IMR-90 (cell line): ENCODE data around the gene ERCC6. TPM values are rescaled to one million over a fixed set of nuclear protein-coding genes. Genes with fewer than 3 reads are reported as not detected.
A peak's percentile ranks its signal among the peaks of the same experiment; 100 is the strongest.

Experiments
- ATAC-seq: fragments of 200-7000 bp; cut with Tn5 transposase; 2 replicates; pipeline ENCODE4 v1.9.1; 2020; ENCODE audit warnings: low read depth, mild to moderate bottlenecking, moderate library complexity
- BruUV-seq: library from RNA; stranded (reverse); fragments of 400-500 nt; replicated peaks from 2 replicates; lab custom pipeline; 2021; lab: Mats Ljungman, UMichigan
- CTCF ChIA-PET: fragments of 300-600 bp; formaldehyde crosslinking; extraction: SDS; loops from one replicate; lab custom pipeline; 2021; ENCODE audit warnings: antibody characterized with exemption; lab: Yijun Ruan, JAX
- POLR2A ChIA-PET: fragments of 300-600 bp; sonication (Branson Sonifier 250); formaldehyde crosslinking; loops from one replicate; lab custom pipeline; 2022; ENCODE audit warnings: antibody characterized with exemption; ENCODE audit not compliant: unreplicated experiment; lab: Charles Lee
- DNase-seq: peaks from one replicate; pipeline ENCODE4 v3.0.0; 2013
- H2AFZ ChIP-seq: replicated peaks from 2 replicates; pipeline ENCODE3; 2013; ENCODE audit warnings: low read length, mild to moderate bottlenecking; ENCODE audit not compliant: poor library complexity
- H2AK5ac ChIP-seq: 2 replicates; pipeline ENCODE4 v1.6.1; 2013; ENCODE audit warnings: low read depth, low read length, inconsistent platforms
- H2AK9ac ChIP-seq: replicated peaks from 2 replicates; pipeline ENCODE3; 2013; ENCODE audit warnings: mild to moderate bottlenecking, low read depth, low read length, moderate library complexity; ENCODE audit not compliant: poor library complexity
- H2BK120ac ChIP-seq: 2 replicates; pipeline ENCODE4 v1.6.1; 2013; ENCODE audit warnings: low read depth, low read length, inconsistent platforms
- H2BK15ac ChIP-seq: 3 replicates; pipeline ENCODE4 v1.6.1; 2013; ENCODE audit warnings: low read depth, low read length, inconsistent platforms
- H2BK20ac ChIP-seq: 2 replicates; pipeline ENCODE4 v1.6.1; 2013; ENCODE audit warnings: low read depth, mild to moderate bottlenecking, inconsistent platforms, low read length, moderate library complexity
- H2BK5ac ChIP-seq: 2 replicates; pipeline ENCODE4 v1.6.1; 2013; ENCODE audit warnings: mild to moderate bottlenecking, low read depth, low read length, inconsistent platforms; ENCODE audit not compliant: poor library complexity, severe bottlenecking
- H3K14ac ChIP-seq: replicated peaks from 2 replicates; pipeline ENCODE4 v1.6.1; 2013; ENCODE audit warnings: low read depth, low read length, inconsistent platforms
- H3K18ac ChIP-seq: 2 replicates; pipeline ENCODE4 v1.6.1; 2013; ENCODE audit warnings: low read depth, low read length, control low read depth
- H3K23ac ChIP-seq: 2 replicates; pipeline ENCODE4 v1.6.1; 2013; ENCODE audit warnings: low read depth, low read length, inconsistent platforms
- H3K27ac ChIP-seq: 2 replicates; pipeline ENCODE4 v1.5.1; 2013; ENCODE audit warnings: mild to moderate bottlenecking, control low read depth, low read length; ENCODE audit not compliant: insufficient read depth
- H3K27me3 ChIP-seq: 2 replicates; pipeline ENCODE4 v1.6.1; 2013; ENCODE audit warnings: low read length; ENCODE audit not compliant: control insufficient read depth, insufficient read depth
- H3K36me3 ChIP-seq: 2 replicates; pipeline ENCODE4 v1.6.1; 2013; ENCODE audit warnings: low read length, mixed read lengths; ENCODE audit not compliant: control insufficient read depth, insufficient read depth
- H3K4ac ChIP-seq: 2 replicates; pipeline ENCODE4 v1.6.1; 2013; ENCODE audit warnings: low read depth, low read length, inconsistent platforms
- H3K4me1 ChIP-seq: 2 replicates; pipeline ENCODE4 v1.6.1; 2013; ENCODE audit warnings: low read length, mixed read lengths; ENCODE audit not compliant: control insufficient read depth, insufficient read depth
- H3K4me2 ChIP-seq: 2 replicates; pipeline ENCODE4 v1.6.1; 2013; ENCODE audit warnings: low read depth, mild to moderate bottlenecking, control low read depth, low read length, moderate library complexity
- H3K4me3 ChIP-seq: 2 replicates; pipeline ENCODE4 v1.5.1; 2013; ENCODE audit warnings: low read depth, mild to moderate bottlenecking, control low read depth, low read length, moderate library complexity; ENCODE audit not compliant: insufficient read depth
- H3K56ac ChIP-seq: 2 replicates; pipeline ENCODE4 v1.6.1; 2013; ENCODE audit warnings: low read length, inconsistent platforms; ENCODE audit not compliant: insufficient read depth; ENCODE audit errors: extremely low read depth
- H3K79me1 ChIP-seq, 2 experiments: 2 replicates each; pipeline ENCODE4 v1.6.1; 2013; ENCODE audit warnings: low read length in 2 of 2, inconsistent platforms in 1 of 2, low read depth in 1 of 2
- H3K9ac ChIP-seq: 2 replicates; pipeline ENCODE4 v1.6.1; 2013; ENCODE audit warnings: low read depth, low read length, control low read depth
- H3K9me1 ChIP-seq: 2 replicates; pipeline ENCODE4 v1.6.1; 2013; ENCODE audit warnings: low read length, inconsistent platforms; ENCODE audit not compliant: insufficient read depth
- H3K9me3 ChIP-seq: 2 replicates; pipeline ENCODE4 v1.6.1; 2013; ENCODE audit warnings: low read length; ENCODE audit not compliant: control insufficient read depth, insufficient read depth
- H4K20me1 ChIP-seq: 2 replicates; pipeline ENCODE4 v1.6.1; 2013; ENCODE audit warnings: low read length, inconsistent platforms; ENCODE audit not compliant: insufficient read depth
- H4K5ac ChIP-seq: 2 replicates; pipeline ENCODE4 v1.6.1; 2013; ENCODE audit warnings: mild to moderate bottlenecking, low read depth, low read length, control low read depth
- H4K8ac ChIP-seq, 2 experiments: 2 replicates each; pipeline ENCODE4 v1.6.1; 2013; ENCODE audit warnings: low read depth in 2 of 2, low read length in 2 of 2, control low read depth in 1 of 2, inconsistent platforms in 1 of 2
- H4K91ac ChIP-seq: 2 replicates; pipeline ENCODE4 v1.6.1; 2013; ENCODE audit warnings: low read depth, low read length, inconsistent platforms; ENCODE audit not compliant: insufficient read depth
- BHLHE40 ChIP-seq: fragments of 150-350 bp; IDR thresholded peaks from 2 replicates; pipeline ENCODE4 v1.6.1; 2016; ENCODE audit warnings: mild to moderate bottlenecking, low read depth, low read length
- CEBPB ChIP-seq: IDR thresholded peaks from 2 replicates; pipeline ENCODE4 v1.6.1; 2012; ENCODE audit warnings: low read depth, low read length, improper control_type of control experiment
- CHD1 ChIP-seq: IDR thresholded peaks from 2 replicates; pipeline ENCODE4 v1.6.1; 2012; ENCODE audit warnings: low read depth, low read length, improper control_type of control experiment
- ELK1 ChIP-seq: fragments of 150-350 bp; IDR thresholded peaks from 2 replicates; pipeline ENCODE4 v1.6.1; 2016; ENCODE audit warnings: low read depth, mild to moderate bottlenecking, low read length, moderate library complexity, borderline replicate concordance
- FOS ChIP-seq: fragments of 150-350 bp; IDR thresholded peaks from 2 replicates; pipeline ENCODE4 v1.6.1; 2016; ENCODE audit warnings: low read depth, low read length
- MAFK ChIP-seq: IDR thresholded peaks from 2 replicates; pipeline ENCODE4 v1.6.1; 2012; ENCODE audit warnings: low read depth, low read length, improper control_type of control experiment
- MAZ ChIP-seq: IDR thresholded peaks from 2 replicates; pipeline ENCODE4 v1.6.1; 2012; ENCODE audit warnings: low read depth, mild to moderate bottlenecking, low read length, improper control_type of control experiment, moderate library complexity, borderline replicate concordance
- MXI1 ChIP-seq: IDR thresholded peaks from 2 replicates; pipeline ENCODE4 v1.6.1; 2012; ENCODE audit warnings: low read depth, mild to moderate bottlenecking, low read length, moderate library complexity, borderline replicate concordance
- NFE2L2 ChIP-seq: fragments of 150-350 bp; IDR thresholded peaks from 2 replicates; pipeline ENCODE4 v1.6.1; 2016; ENCODE audit warnings: low read depth, mild to moderate bottlenecking, low read length
- POLR2A ChIP-seq: IDR thresholded peaks from 2 replicates; pipeline ENCODE4 v1.6.1; 2012; ENCODE audit warnings: mild to moderate bottlenecking, low read depth, low read length
- RAD21 ChIP-seq: IDR thresholded peaks from 2 replicates; pipeline ENCODE4 v1.6.1; 2012; ENCODE audit warnings: low read length, improper control_type of control experiment
- RCOR1 ChIP-seq: IDR thresholded peaks from 2 replicates; pipeline ENCODE4 v1.6.1; 2012; ENCODE audit warnings: mild to moderate bottlenecking, low read length, improper control_type of control experiment; ENCODE audit not compliant: insufficient replicate concordance
- RFX5 ChIP-seq: IDR thresholded peaks from 2 replicates; pipeline ENCODE4 v1.8.0; 2012; ENCODE audit warnings: low read depth, mild to moderate bottlenecking, low read length, moderate library complexity
- SMC3 ChIP-seq: fragments of 150-350 bp; IDR thresholded peaks from 2 replicates; pipeline ENCODE4 v1.6.1; 2016; ENCODE audit warnings: low read depth, mild to moderate bottlenecking, antibody characterized with exemption, low read length, moderate library complexity
- USF2 ChIP-seq: fragments of 150-350 bp; IDR thresholded peaks from 2 replicates; pipeline ENCODE4 v1.6.1; 2017; ENCODE audit warnings: mild to moderate bottlenecking, antibody characterized with exemption, low read length, low read depth
- WGBS, 2 experiments: methylation state at CpG; one replicate each; pipeline versions ENCODE4 v1.1.5 to v1.1.7; 2013; ENCODE audit warnings: missing lambda C conversion rate in 2 of 2; ENCODE audit not compliant: insufficient read length in 1 of 2; ENCODE audit errors: extremely low coverage in 2 of 2; 5-methylcytosine and 5-hydroxymethylcytosine counted together
- dilution Hi-C: fragments of 300-500 bp; cut with HindIII; formaldehyde crosslinking; loops from one replicate; pipeline ENCODE4 v1.14.3; 2018; ENCODE audit warnings: low sequenced_read_pairs; ENCODE audit not compliant: unreplicated experiment
- in situ Hi-C: fragments of 300-500 bp; cut with MboI; formaldehyde crosslinking; loops from 3 replicates; pipeline ENCODE4 v1.14.3; 2019; ENCODE audit warnings: low sequenced_read_pairs, inconsistent platforms, mixed read lengths
- intact Hi-C: fragments of 100-400 bp; cut with micrococcal nuclease; formaldehyde crosslinking; loops from 2 replicates; pipeline ENCODE4 v1.10.0; 2022
- polyA plus RNA-seq, 3 experiments: library from polyadenylated mRNA; depleted of rRNA; stranded (reverse); fragments of >200 nt; gene quantifications; 2 replicates each; pipeline ENCODE4 v1.2.3, GENCODE V29; 2012; ENCODE audit warnings: low replicate concordance in 1 of 3
- total RNA-seq: library from RNA; depleted of rRNA; stranded (reverse); fragments of >200 nt; gene quantifications from 2 replicates; pipeline ENCODE4 v1.2.3, GENCODE V29; 2012
- TF ChIP-seq, protein P1 (sequence below): conservative IDR thresholded peaks from 2 replicates; pipeline ENCODE4 v1.5.1; 2012; ENCODE audit warnings: mild to moderate bottlenecking, low read depth, low read length, improper control_type of control experiment

Gene ERCC6
- total and polyA plus RNA-seq, 2 of the 4 experiments (the other 2 are of a cell fraction): 7.3 to 14.9 TPM

DNA sequence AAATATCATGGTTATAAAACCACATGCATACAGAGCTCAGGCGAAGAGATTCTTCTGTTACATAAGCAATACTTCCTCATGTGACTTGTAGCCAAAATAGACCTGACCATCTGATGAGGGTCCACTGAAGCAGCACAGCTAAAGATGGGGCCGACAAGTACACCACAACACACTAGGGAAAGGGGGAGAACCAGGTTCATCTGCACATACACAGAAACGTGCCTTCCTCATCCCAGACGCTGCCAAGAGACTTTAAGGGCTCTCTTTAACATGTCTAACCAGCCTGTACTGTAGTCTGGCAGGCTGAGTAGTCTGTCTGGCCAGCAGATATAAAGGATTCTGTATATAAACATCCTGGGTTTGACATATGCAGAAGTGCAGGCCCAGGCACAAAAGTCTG lies 30.3 kb downstream of the ERCC6 start:
- DNase-seq (peak; percentile 10), ATAC-seq (peak; percentile 61)
- Histone ChIP-seq H2AK9ac (no peak overlapping the region), H3K27me3 (no peaks in the 10 kb centered on the region), H3K36me3 (0 out of 2 replicates have a peak, but pooled peaks cover 1% of the 10 kb centered on the region), H3K9ac (no peak overlapping the region), H2BK15ac (no peak overlapping the region), H3K27ac (no peak overlapping the region), H2BK120ac (no peak overlapping the region), H4K91ac (no peak overlapping the region), H4K5ac (no peak overlapping the region), H3K9me3 (no peaks in the 10 kb centered on the region), H3K56ac (no peak overlapping the region), H3K4me1 (peaks cover 2% of the 10 kb centered on the region; the same call in 1 of the 2 replicates), H3K23ac (no peak overlapping the region), H3K4me3 (no peak overlapping the region), H4K8ac (no peak overlapping the region), H2BK20ac (no peak overlapping the region), H3K79me1 (no peaks in the 10 kb centered on the region; a peak in 1 of 4 replicates), H4K20me1 (peaks cover 3% of the 10 kb centered on the region; the same call in 1 of the 2 replicates), H3K9me1 (no peaks in the 10 kb centered on the region), H3K4ac (no peak overlapping the region), H2AK5ac (no peak overlapping the region), H3K4me2 (no peak overlapping the region), H3K18ac (no peak overlapping the region), H2AFZ (no peak overlapping the region), H3K14ac (no peak overlapping the region), H2BK5ac (no peak overlapping the region)
- no TSS peak for BruUV-seq
- in situ Hi-C loops: loop anchor here (25.0 kb wide), 1 partner anchor 946 kb away; no protein-coding TSS in a partner anchor
- no CpG with 5 or more reads among the region's 4 CpGs for WGBS, 2 experiments
- intact Hi-C loops: no loop called here
- ChIA-PET CTCF (interaction anchor here (1.0 to 5.3 kb wide), 3 partner anchors 100 to 852 kb away, joined by 3 to 30 read pairs (median 6); no protein-coding TSS in a partner anchor), POLR2A (no interaction called here)
- TF ChIP-seq POLR2A (no peak), RFX5 (no peak), MXI1 (no peak), NFE2L2 (no peak), MAFK (no peak), BHLHE40 (no peak), USF2 (no peak), MAZ (no peak), CHD1 (no peak), RAD21 (no peak), CEBPB (no peak), SMC3 (no peak), RCOR1 (no peak), FOS (no peak), ELK1 (no peak)
- TF ChIP-seq, protein P1, sequence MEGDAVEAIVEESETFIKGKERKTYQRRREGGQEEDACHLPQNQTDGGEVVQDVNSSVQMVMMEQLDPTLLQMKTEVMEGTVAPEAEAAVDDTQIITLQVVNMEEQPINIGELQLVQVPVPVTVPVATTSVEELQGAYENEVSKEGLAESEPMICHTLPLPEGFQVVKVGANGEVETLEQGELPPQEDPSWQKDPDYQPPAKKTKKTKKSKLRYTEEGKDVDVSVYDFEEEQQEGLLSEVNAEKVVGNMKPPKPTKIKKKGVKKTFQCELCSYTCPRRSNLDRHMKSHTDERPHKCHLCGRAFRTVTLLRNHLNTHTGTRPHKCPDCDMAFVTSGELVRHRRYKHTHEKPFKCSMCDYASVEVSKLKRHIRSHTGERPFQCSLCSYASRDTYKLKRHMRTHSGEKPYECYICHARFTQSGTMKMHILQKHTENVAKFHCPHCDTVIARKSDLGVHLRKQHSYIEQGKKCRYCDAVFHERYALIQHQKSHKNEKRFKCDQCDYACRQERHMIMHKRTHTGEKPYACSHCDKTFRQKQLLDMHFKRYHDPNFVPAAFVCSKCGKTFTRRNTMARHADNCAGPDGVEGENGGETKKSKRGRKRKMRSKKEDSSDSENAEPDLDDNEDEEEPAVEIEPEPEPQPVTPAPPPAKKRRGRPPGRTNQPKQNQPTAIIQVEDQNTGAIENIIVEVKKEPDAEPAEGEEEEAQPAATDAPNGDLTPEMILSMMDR: no peak
- dilution Hi-C loops: no loop called here
